Keratinocyte (primary cell): ENCODE measurements around the gene RICTOR. TPM values are rescaled to one million over a fixed set of nuclear protein-coding genes. Genes with fewer than 3 reads are reported as not detected.

Source experiments
- DNase-seq: peaks from one replicate; pipeline ENCODE4 v3.0.0-alpha.2; 2011; ENCODE audit warnings: low read depth, missing footprints, low spot score
- FAIRE-seq: peaks from 2 replicates; lab custom pipeline; 2011; peaks lifted over from hg19 to GRCh38; lab: Jason Lieb, UNC
- H2AFZ ChIP-seq: 2 replicates; pipeline ENCODE4 v1.6.0; 2012; ENCODE audit warnings: low read length, control low read depth, inconsistent platforms; ENCODE audit not compliant: control insufficient read depth
- H3K27ac ChIP-seq: 2 replicates; pipeline ENCODE4 v1.5.1; 2011; ENCODE audit warnings: low read length; ENCODE audit not compliant: control insufficient read depth, insufficient read depth
- H3K27me3 ChIP-seq: 3 replicates; pipeline ENCODE4 v1.6.0; 2011; ENCODE audit warnings: low read length; ENCODE audit not compliant: control insufficient read depth, insufficient read depth; ENCODE audit errors: extremely low read depth
- H3K36me3 ChIP-seq, 2 experiments: 2 replicates in 1 of 2; 3 replicates in 1 of 2; pipeline ENCODE4 v1.5.1; 2011; ENCODE audit warnings: low read length in 2 of 2, mild to moderate bottlenecking in 1 of 2; ENCODE audit not compliant: control insufficient read depth in 2 of 2, insufficient read depth in 2 of 2; ENCODE audit errors: extremely low read depth in 1 of 2
- H3K4me1 ChIP-seq: 3 replicates; pipeline ENCODE4 v1.5.1; 2011; ENCODE audit warnings: low read length; ENCODE audit not compliant: control insufficient read depth, insufficient read depth; ENCODE audit errors: extremely low read depth
- H3K4me2 ChIP-seq: 3 replicates; pipeline ENCODE4 v1.6.0; 2011; ENCODE audit warnings: low read depth, low read length; ENCODE audit not compliant: control insufficient read depth, insufficient read depth; ENCODE audit errors: extremely low read depth
- H3K4me3 ChIP-seq, 3 experiments: fragments of 200-600 bp in 1 of 3; sonication (generic) in 1 of 3; 2 replicates in 2 of 3; 3 replicates in 1 of 3; pipeline ENCODE4 v1.5.1; 2011 to 2016; ENCODE audit warnings: low read length in 3 of 3, mild to moderate bottlenecking in 3 of 3, control low read depth in 2 of 3, inconsistent platforms in 1 of 3, low read depth in 1 of 3, mixed read lengths in 1 of 3, mixed run types in 1 of 3, moderate library complexity in 1 of 3; ENCODE audit not compliant: control insufficient read depth in 2 of 3, insufficient read depth in 2 of 3; ENCODE audit errors: extremely low read depth in 1 of 3
- H3K79me2 ChIP-seq: 2 replicates; pipeline ENCODE4 v1.6.0; 2012; ENCODE audit warnings: low read length; ENCODE audit not compliant: control insufficient read depth, insufficient read depth
- H3K9ac ChIP-seq: 3 replicates; pipeline ENCODE4 v1.6.0; 2011; ENCODE audit warnings: low read length; ENCODE audit not compliant: control insufficient read depth, insufficient read depth; ENCODE audit errors: extremely low read depth
- H3K9me1 ChIP-seq: 3 replicates; pipeline ENCODE4 v1.6.0; 2011; ENCODE audit warnings: low read length; ENCODE audit not compliant: control insufficient read depth, insufficient read depth; ENCODE audit errors: extremely low read depth
- H3K9me3 ChIP-seq: 2 replicates; pipeline ENCODE4 v1.5.1; 2012; ENCODE audit warnings: low read depth, low read length; ENCODE audit not compliant: control insufficient read depth
- H4K20me1 ChIP-seq: 3 replicates; pipeline ENCODE4 v1.6.0; 2011; ENCODE audit warnings: low read length; ENCODE audit not compliant: control insufficient read depth, insufficient read depth; ENCODE audit errors: extremely low read depth
- EZH2 ChIP-seq: IDR thresholded peaks from one replicate; pipeline ENCODE4 v1.6.1; 2012; ENCODE audit warnings: inconsistent platforms, mild to moderate bottlenecking, low read length, moderate library complexity
- dilution Hi-C: fragments of 300-500 bp; cut with MboI; formaldehyde crosslinking; loops from one replicate; pipeline ENCODE4 v1.7.0; 2020; ENCODE audit warnings: low sequenced_read_pairs; ENCODE audit not compliant: extremely low pct_ligation_motif_present
- polyA plus RNA-seq, 5 experiments: library from polyadenylated mRNA; depleted of rRNA in 3 of 5; stranded (reverse) in 3 of 5; stranded (forward) in 1 of 5; unstranded in 1 of 5; fragments of >200 nt; gene quantifications; 1 replicate in 1 of 5; 2 replicates in 3 of 5; 3 replicates in 1 of 5; pipeline versions ENCODE4 v1.2.1 to v1.2.3, GENCODE V29; 2011 to 2012; ENCODE audit warnings: missing spikeins in 2 of 5, low read depth in 1 of 5, low replicate concordance in 1 of 5
- TF ChIP-seq, protein P1 (sequence below), 3 experiments: IDR thresholded peaks in 1 of 3; conservative IDR thresholded peaks in 1 of 3; optimal IDR thresholded peaks in 1 of 3; 2 replicates in 2 of 3; 3 replicates in 1 of 3; pipeline versions ENCODE3 to v1.5.1; 2011; ENCODE audit warnings: low read length in 3 of 3, mild to moderate bottlenecking in 3 of 3, moderate library complexity in 2 of 3, control low read depth in 1 of 3, inconsistent platforms in 1 of 3; ENCODE audit not compliant: insufficient read depth in 2 of 3; ENCODE audit errors: extremely low read depth in 1 of 3

Gene RICTOR
- polyA plus RNA-seq, 1 donor (not counting 4 experiments of a cell fraction or from before 2014, with no cell fraction given) = 11.5 TPM

DNA sequence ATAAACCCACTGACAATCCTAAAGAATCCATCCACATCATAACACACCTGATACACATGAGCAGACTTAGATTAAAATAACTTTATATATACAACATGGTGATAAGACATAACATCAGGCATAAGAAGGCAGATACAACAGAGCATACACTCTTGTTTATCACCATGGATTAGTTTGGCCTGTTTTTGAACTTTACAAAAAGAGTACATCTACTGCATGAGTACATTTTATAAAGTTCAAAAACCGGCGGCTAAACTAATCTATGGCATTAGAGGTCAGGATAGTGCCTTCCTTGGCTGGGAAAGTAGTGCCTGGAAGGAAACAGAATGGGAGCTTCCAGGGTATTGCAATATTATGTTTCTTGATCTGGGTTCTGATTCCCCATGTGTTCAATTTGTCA, 15.1 kb downstream of the RICTOR start:
- FAIRE-seq = no peak
- DNase-seq = no peak
- H3K9me1 ChIP-seq = no peaks in the 10 kb centered on the region
- H3K79me2 ChIP-seq = peaks cover 62% of the 10 kb centered on the region
- no peak overlapping the region for H3K4me3 ChIP-seq
- no peaks in the 10 kb centered on the region for H3K4me1 ChIP-seq
- no peak for TF ChIP-seq EZH2
- TF ChIP-seq, protein P1, sequence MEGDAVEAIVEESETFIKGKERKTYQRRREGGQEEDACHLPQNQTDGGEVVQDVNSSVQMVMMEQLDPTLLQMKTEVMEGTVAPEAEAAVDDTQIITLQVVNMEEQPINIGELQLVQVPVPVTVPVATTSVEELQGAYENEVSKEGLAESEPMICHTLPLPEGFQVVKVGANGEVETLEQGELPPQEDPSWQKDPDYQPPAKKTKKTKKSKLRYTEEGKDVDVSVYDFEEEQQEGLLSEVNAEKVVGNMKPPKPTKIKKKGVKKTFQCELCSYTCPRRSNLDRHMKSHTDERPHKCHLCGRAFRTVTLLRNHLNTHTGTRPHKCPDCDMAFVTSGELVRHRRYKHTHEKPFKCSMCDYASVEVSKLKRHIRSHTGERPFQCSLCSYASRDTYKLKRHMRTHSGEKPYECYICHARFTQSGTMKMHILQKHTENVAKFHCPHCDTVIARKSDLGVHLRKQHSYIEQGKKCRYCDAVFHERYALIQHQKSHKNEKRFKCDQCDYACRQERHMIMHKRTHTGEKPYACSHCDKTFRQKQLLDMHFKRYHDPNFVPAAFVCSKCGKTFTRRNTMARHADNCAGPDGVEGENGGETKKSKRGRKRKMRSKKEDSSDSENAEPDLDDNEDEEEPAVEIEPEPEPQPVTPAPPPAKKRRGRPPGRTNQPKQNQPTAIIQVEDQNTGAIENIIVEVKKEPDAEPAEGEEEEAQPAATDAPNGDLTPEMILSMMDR (optimal IDR thresholded peaks at IDR 0.05 in 1 of 3, IDR thresholded peaks at IDR 0.05 in 1 of 3, conservative IDR thresholded peaks at IDR 0.05 in 1 of 3; ENCODE audit: extremely low read depth in 1 of 3, insufficient read depth in 2 of 3, low read length in 3 of 3) = no peak
- peaks cover 0 to 2% of the 10 kb centered on the region in 2 experiments for H3K36me3 ChIP-seq
- H3K9ac ChIP-seq = no peak overlapping the region
- H3K9me3 ChIP-seq = no peaks in the 10 kb centered on the region
- no peaks in the 10 kb centered on the region for H3K27me3 ChIP-seq
- no peaks in the 10 kb centered on the region for H4K20me1 ChIP-seq
- H2AFZ ChIP-seq = no peak overlapping the region
- H3K27ac ChIP-seq = no peak overlapping the region
- H3K4me2 ChIP-seq = no peak overlapping the region
- dilution Hi-C loops = no loop called here

DNA sequence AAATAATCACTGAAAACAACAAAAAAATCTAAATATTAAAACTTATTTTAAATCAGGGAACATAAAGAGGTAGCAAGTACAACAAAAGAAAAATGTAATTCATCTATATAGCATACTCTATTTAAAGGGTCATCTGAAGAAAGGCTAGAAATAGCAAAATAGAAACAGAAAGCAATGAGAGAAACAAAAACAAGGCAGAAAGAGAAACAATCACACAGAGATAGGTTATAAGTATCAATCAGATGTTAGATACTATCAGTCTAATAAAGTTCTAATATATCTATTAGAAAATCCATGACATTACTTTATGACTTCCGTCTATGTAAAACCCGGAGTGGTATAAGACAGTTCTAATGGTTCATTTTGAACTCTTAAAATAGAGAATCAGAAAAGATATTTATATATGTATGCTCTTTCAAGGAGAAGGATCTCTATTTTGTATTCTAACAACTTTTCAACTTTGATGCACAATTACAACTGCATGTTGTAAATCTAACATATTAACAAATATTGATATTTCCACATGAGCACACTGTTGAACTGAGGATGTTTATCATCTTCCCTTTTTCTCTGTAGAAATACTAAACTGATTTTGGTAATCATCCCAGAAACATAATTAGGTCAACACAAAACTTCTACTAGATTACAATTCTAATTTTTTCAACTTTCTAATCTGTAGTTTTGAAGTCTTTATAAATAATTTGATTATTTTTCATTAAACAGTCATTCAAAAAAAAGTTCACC, 15.8 kb downstream of the RICTOR start:
- Histone ChIP-seq H3K9me1 (no peaks in the 10 kb centered on the region), H3K9me3 (no peaks in the 10 kb centered on the region), H3K79me2 (peaks cover 57% of the 10 kb centered on the region), H3K27me3 (no peaks in the 10 kb centered on the region), H3K36me3 (peaks cover 0 to 2% of the 10 kb centered on the region in 2 experiments), H3K4me2 (peak overlapping the region; percentile 75), H3K4me1 (no peaks in the 10 kb centered on the region), H3K4me3 (peak overlapping the region in 1 of 3 experiments; percentile 39), H3K27ac (no peak overlapping the region), H2AFZ (no peak overlapping the region), H4K20me1 (no peaks in the 10 kb centered on the region), H3K9ac (peak overlapping the region; percentile 45)
- TF ChIP-seq, protein P1 (optimal IDR thresholded peaks at IDR 0.05 in 1 of 3, IDR thresholded peaks at IDR 0.05 in 1 of 3, conservative IDR thresholded peaks at IDR 0.05 in 1 of 3; ENCODE audit: extremely low read depth in 1 of 3, insufficient read depth in 2 of 3, low read length in 3 of 3) = no peak
- no peak for TF ChIP-seq EZH2
- dilution Hi-C loops = no loop called here
- peak; percentile 39 for FAIRE-seq
- no peak for DNase-seq
